SU-DHL-6 (cell line): ENCODE results near the gene DNAH14.

Experiments used
- H2AFZ ChIP-seq: fragments of 200-600 bp; sonication (generic); 2 replicates; pipeline ENCODE4 v1.6.1; 2014; ENCODE audit warnings: low read depth, mild to moderate bottlenecking, moderate library complexity, mixed read lengths, antibody characterized with exemption, low read length; ENCODE audit not compliant: severe bottlenecking
- H3F3A ChIP-seq: fragments of 200-600 bp; shearing (Covaris generic); 2 replicates; pipeline ENCODE4 v1.6.0; 2016; ENCODE audit warnings: antibody characterized with exemption, mild to moderate bottlenecking; ENCODE audit not compliant: insufficient read depth
- H3K27ac ChIP-seq: fragments of 200-600 bp; sonication (generic); 2 replicates; pipeline ENCODE4 v1.5.1; 2016; ENCODE audit warnings: low read depth, mild to moderate bottlenecking, low read length, moderate library complexity, mixed read lengths
- H3K27me3 ChIP-seq: fragments of 200-600 bp; sonication (generic), shearing (Covaris generic); 2 replicates; pipeline ENCODE4 v1.6.0; 2014; ENCODE audit warnings: mild to moderate bottlenecking, low read length
- H3K36me3 ChIP-seq: fragments of 200-600 bp; sonication (generic); 2 replicates; pipeline ENCODE4 v1.6.1; 2014; ENCODE audit warnings: mild to moderate bottlenecking, low read length, mixed read lengths
- H3K4me2 ChIP-seq: fragments of 300-600, 200-600 bp; shearing (Covaris generic), sonication (generic); 2 replicates; pipeline ENCODE4 v1.6.0; 2014; ENCODE audit warnings: low read length, low read depth, mild to moderate bottlenecking; ENCODE audit not compliant: poor library complexity, severe bottlenecking
- H3K4me3 ChIP-seq: fragments of 200-600 bp; sonication (generic); 2 replicates; pipeline ENCODE4 v1.5.1; 2014; ENCODE audit warnings: antibody characterized with exemption, low read length, mild to moderate bottlenecking, mixed read lengths; ENCODE audit not compliant: insufficient read depth, poor library complexity, severe bottlenecking
- H3K79me2 ChIP-seq: fragments of 200-600 bp; sonication (generic); 2 replicates; pipeline ENCODE4 v1.6.1; 2014; ENCODE audit warnings: mild to moderate bottlenecking, low read length, moderate library complexity; ENCODE audit not compliant: insufficient read depth
- H3K9ac ChIP-seq: fragments of 200-600 bp; sonication (generic); 2 replicates; pipeline ENCODE4 v1.7.0; 2014; ENCODE audit warnings: mild to moderate bottlenecking, low read length
- H3K9me2 ChIP-seq: fragments of 200-600 bp; sonication (generic); replicated peaks from 2 replicates; pipeline ENCODE4 v1.6.1; 2014; ENCODE audit warnings: low read length; ENCODE audit not compliant: insufficient read depth
- H3K9me3 ChIP-seq: fragments of 200-600 bp; sonication (generic); 2 replicates; pipeline ENCODE4 v1.6.1; 2014; ENCODE audit warnings: low read length, mixed read lengths; ENCODE audit not compliant: insufficient read depth
- H4K20me1 ChIP-seq: fragments of 200-600 bp; sonication (generic); 2 replicates; pipeline ENCODE4 v1.6.1; 2014; ENCODE audit warnings: low read depth, mild to moderate bottlenecking, antibody characterized with exemption, low read length, moderate library complexity, mixed read lengths
- CTCF ChIP-seq: fragments of 200-600 bp; sonication (generic); IDR thresholded peaks from one replicate; pipeline ENCODE4 v1.5.1; 2017; ENCODE audit warnings: antibody characterized with exemption, mild to moderate bottlenecking, low read length, moderate library complexity; ENCODE audit not compliant: insufficient read depth, poor library complexity, severe bottlenecking
- EZH2phosphoT487 ChIP-seq: fragments of 200-600 bp; sonication (generic), shearing (Covaris generic); conservative IDR thresholded peaks from 2 replicates; pipeline ENCODE4 v1.6.1; 2018; ENCODE audit warnings: mild to moderate bottlenecking, antibody characterized with exemption, low read length, moderate library complexity, mixed read lengths

The DNAH14 gene

DNA sequence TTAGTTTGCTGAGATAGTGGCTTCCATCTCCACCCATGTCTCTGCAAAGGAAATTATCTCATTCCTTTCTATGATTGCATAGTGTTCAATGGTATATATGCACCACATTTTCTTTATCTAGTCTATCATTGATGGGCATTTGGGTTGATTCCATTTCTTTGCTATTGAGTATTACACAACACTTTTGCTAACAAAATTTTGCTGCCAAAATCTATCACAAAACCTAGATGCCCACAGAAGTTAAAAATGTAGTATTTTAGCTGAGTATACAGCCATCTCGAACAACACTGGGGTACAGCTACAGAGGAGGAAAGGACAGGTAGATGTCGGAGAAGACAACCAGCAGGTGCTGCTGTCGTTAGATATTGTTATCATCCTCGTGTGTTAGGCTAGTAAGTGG, 430.6 kb downstream of the DNAH14 start:
- Histone ChIP-seq H4K20me1 (no peaks in the 10 kb centered on the region), H3K36me3 (no peaks in the 10 kb centered on the region), H3F3A (no peaks in the 10 kb centered on the region), H3K9me3 (no peaks in the 10 kb centered on the region), H3K9me2 (no peaks in the 10 kb centered on the region), H3K27ac (no peak overlapping the region), H3K4me2 (no peak overlapping the region), H3K4me3 (no peak overlapping the region), H3K79me2 (no peaks in the 10 kb centered on the region), H3K9ac (no peak overlapping the region), H2AFZ (no peak overlapping the region), H3K27me3 (no peaks in the 10 kb centered on the region)
- TF ChIP-seq CTCF (no peak), EZH2phosphoT487 (no peak)

DNA sequence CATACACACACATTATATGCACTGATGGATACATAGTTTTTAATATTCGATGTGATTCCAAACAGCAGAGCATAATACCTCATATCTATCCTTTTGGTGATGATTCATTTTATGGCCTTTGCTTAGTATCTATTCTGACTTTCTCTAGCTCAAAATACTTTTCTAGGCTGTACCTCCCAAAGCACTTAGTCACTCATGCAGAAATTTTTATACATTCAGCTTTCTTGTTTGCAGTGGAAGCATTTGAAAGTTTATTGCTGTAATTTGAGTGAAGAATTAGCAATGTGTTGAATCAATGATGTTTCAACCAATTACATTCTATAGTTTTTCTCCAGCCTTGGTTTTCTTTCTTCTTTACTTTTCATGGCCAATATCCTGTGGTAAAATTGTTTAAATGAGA, 431.7 kb downstream of the DNAH14 start:
- no peak for TF ChIP-seq EZH2phosphoT487
- TF ChIP-seq CTCF: no peak
- Histone ChIP-seq H3K36me3 (no peaks in the 10 kb centered on the region), H4K20me1 (no peaks in the 10 kb centered on the region), H3F3A (no peaks in the 10 kb centered on the region), H3K79me2 (no peaks in the 10 kb centered on the region), H3K27ac (no peak overlapping the region), H3K4me3 (no peak overlapping the region), H3K4me2 (no peak overlapping the region), H3K9me2 (no peaks in the 10 kb centered on the region), H3K9ac (no peak overlapping the region), H3K27me3 (no peaks in the 10 kb centered on the region), H2AFZ (no peak overlapping the region), H3K9me3 (no peaks in the 10 kb centered on the region)

DNA sequence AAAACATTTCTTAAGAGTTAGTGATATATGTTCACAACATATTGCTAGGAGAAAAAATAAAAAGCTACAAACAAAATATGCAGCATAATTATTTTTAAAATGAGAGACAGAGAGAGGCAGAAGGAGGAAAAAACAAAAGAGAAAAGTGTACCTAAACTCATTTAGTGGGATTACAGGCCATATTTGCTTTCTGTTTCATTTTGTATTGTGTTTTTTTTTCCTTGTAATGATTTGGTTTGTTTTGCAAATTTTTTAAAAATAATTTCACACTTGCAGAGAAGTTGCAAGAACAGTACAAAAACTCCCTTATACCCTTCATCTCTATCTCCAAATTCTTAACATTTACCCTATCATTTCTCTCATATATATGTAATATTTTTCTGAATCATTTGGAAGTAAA, 433.3 kb downstream of the DNAH14 start:
- Histone ChIP-seq H3K27ac (no peak overlapping the region), H4K20me1 (no peaks in the 10 kb centered on the region), H3K36me3 (no peaks in the 10 kb centered on the region), H3K9ac (no peak overlapping the region), H3K9me2 (no peaks in the 10 kb centered on the region), H3F3A (no peaks in the 10 kb centered on the region), H2AFZ (no peak overlapping the region), H3K27me3 (no peaks in the 10 kb centered on the region), H3K79me2 (no peaks in the 10 kb centered on the region), H3K4me2 (no peak overlapping the region), H3K4me3 (no peak overlapping the region), H3K9me3 (no peaks in the 10 kb centered on the region)
- TF ChIP-seq CTCF (no peak), EZH2phosphoT487 (no peak)

DNA sequence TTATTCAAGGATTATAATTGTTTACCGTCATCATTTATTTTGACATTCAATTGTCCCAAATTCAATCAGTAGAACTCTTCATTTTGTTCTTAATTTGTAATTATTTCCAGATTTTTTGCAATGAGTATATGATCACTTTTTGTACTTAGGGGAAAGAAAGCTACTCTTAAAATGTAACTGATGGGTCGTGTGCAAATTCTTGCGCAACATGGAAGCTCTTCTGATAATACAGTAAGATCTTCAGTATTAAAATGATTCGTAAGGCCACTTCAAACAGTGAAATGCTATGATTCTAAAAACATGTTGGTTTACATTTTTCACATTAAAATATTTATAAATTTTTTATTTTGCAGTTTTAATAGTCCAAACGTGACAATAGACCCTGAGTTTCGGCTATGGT, 435.0 kb downstream of the DNAH14 start:
- TF ChIP-seq CTCF: no peak
- TF ChIP-seq EZH2phosphoT487: no peak
- Histone ChIP-seq H3K9ac (no peak overlapping the region), H3K4me3 (no peak overlapping the region), H3K4me2 (no peak overlapping the region), H3K9me3 (no peaks in the 10 kb centered on the region), H3F3A (no peaks in the 10 kb centered on the region), H3K27ac (no peak overlapping the region), H2AFZ (no peak overlapping the region), H3K27me3 (no peaks in the 10 kb centered on the region), H3K9me2 (no peaks in the 10 kb centered on the region), H3K36me3 (no peaks in the 10 kb centered on the region), H3K79me2 (no peaks in the 10 kb centered on the region), H4K20me1 (no peaks in the 10 kb centered on the region)
